Neural cell (in vitro differentiated cells): ENCODE measurements around the gene CYP39A1.

Experiments used
- EP300 ChIP-seq: fragments of 450-650 bp; conservative IDR thresholded peaks from 2 replicates; pipeline ENCODE4 v1.6.1; 2014; ENCODE audit warnings: antibody characterized with exemption, mild to moderate bottlenecking, moderate library complexity; ENCODE audit not compliant: poor library complexity, severe bottlenecking
- EZH2 ChIP-seq: fragments of 200-600, 300-800 bp; shearing (Covaris generic), sonication (generic); IDR thresholded peaks from 2 replicates; pipeline ENCODE4 v1.6.1; 2014; ENCODE audit warnings: antibody characterized with exemption, low read length, borderline replicate concordance, mild to moderate bottlenecking; ENCODE audit not compliant: insufficient read depth, poor library complexity, severe bottlenecking
- MXI1 ChIP-seq: fragments of 450-650 bp; conservative IDR thresholded peaks from 2 replicates; pipeline ENCODE4 v1.6.1; 2014; ENCODE audit warnings: antibody characterized with exemption, mild to moderate bottlenecking; ENCODE audit not compliant: poor library complexity, severe bottlenecking
- POLR2AphosphoS5 ChIP-seq: IDR thresholded peaks from 2 replicates; pipeline ENCODE4 v1.6.1; 2012
- TF ChIP-seq, protein P1 (sequence below): fragments of 450-650 bp; IDR thresholded peaks from 2 replicates; pipeline ENCODE4 v1.5.1; 2014; ENCODE audit warnings: antibody characterized with exemption, mild to moderate bottlenecking, moderate library complexity; ENCODE audit not compliant: poor library complexity, severe bottlenecking

DNA sequence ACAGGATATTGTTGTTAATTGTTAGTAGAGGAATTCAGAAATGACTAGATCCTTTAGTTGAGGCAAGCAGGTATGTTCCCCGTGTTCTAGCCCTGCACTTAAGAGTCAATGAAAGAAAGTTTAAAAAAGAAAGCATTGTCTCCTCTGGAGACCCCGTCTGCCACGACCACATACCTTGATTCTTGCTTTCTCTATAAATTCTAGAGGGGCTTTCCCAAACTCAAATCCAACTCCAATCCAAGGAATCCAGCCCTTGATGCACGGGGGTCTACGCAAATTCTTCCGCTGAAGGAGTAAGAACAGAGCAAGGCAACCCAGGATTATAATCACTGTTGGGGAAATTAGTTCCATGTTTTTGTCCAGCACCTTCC is 401 bp downstream of the CYP39A1 start:
- TF ChIP-seq EP300 (no peak), POLR2AphosphoS5 (no peak), EZH2 (no peak), MXI1 (no peak)
- TF ChIP-seq, protein P1, sequence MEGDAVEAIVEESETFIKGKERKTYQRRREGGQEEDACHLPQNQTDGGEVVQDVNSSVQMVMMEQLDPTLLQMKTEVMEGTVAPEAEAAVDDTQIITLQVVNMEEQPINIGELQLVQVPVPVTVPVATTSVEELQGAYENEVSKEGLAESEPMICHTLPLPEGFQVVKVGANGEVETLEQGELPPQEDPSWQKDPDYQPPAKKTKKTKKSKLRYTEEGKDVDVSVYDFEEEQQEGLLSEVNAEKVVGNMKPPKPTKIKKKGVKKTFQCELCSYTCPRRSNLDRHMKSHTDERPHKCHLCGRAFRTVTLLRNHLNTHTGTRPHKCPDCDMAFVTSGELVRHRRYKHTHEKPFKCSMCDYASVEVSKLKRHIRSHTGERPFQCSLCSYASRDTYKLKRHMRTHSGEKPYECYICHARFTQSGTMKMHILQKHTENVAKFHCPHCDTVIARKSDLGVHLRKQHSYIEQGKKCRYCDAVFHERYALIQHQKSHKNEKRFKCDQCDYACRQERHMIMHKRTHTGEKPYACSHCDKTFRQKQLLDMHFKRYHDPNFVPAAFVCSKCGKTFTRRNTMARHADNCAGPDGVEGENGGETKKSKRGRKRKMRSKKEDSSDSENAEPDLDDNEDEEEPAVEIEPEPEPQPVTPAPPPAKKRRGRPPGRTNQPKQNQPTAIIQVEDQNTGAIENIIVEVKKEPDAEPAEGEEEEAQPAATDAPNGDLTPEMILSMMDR: no peak
